Endothelial cell of umbilical vein (primary cell): ENCODE data around the gene CHGA. TPM values are rescaled to one million over a fixed set of nuclear protein-coding genes. Genes with fewer than 3 reads are reported as not detected.

Experiments
- BruUV-seq: library from RNA; stranded (reverse); fragments of 400-500 nt; replicated peaks from 2 replicates; lab custom pipeline; 2021; lab: Mats Ljungman, UMichigan
- CTCF ChIA-PET: fragments of 300-600, 350-600 bp; sonication (Branson Sonifier 250); formaldehyde crosslinking; loops from one replicate; lab custom pipeline; 2021; ENCODE audit warnings: antibody characterized with exemption, inconsistent platforms; lab: Charles Lee
- POLR2A ChIA-PET: fragments of 300-600, 350-600 bp; sonication (Branson Sonifier 250); formaldehyde crosslinking; loops from one replicate; lab custom pipeline; 2021; ENCODE audit warnings: antibody characterized with exemption, inconsistent platforms; lab: Charles Lee
- DNase-seq: peaks from one replicate; pipeline ENCODE4 v3.0.0-alpha.2; 2011; ENCODE audit warnings: low read depth, low spot score
- FAIRE-seq: peaks from 2 replicates; lab custom pipeline; 2011; peaks lifted over from hg19 to GRCh38; lab: Jason Lieb, UNC
- H2AFZ ChIP-seq: 2 replicates; pipeline ENCODE4 v1.6.0; 2012; ENCODE audit warnings: low read depth, low read length, control low read depth, inconsistent platforms
- H3K27ac ChIP-seq: 2 replicates; pipeline ENCODE4 v1.5.1; 2011; ENCODE audit warnings: low read depth, mild to moderate bottlenecking, control low read depth, low read length, moderate library complexity; ENCODE audit not compliant: insufficient read depth
- H3K27me3 ChIP-seq, 2 experiments: 2 replicates each; pipeline versions ENCODE4 v1.6.0 to v1.6.1; 2011; ENCODE audit warnings: low read length in 2 of 2, mixed read lengths in 1 of 2; ENCODE audit not compliant: control insufficient read depth in 2 of 2, insufficient read depth in 2 of 2
- H3K36me3 ChIP-seq, 2 experiments: 2 replicates in 1 of 2; 3 replicates in 1 of 2; pipeline ENCODE4 v1.5.1; 2011; ENCODE audit warnings: low read length in 2 of 2, mild to moderate bottlenecking in 1 of 2, moderate library complexity in 1 of 2; ENCODE audit not compliant: control insufficient read depth in 2 of 2, insufficient read depth in 2 of 2; ENCODE audit errors: extremely low read depth in 1 of 2
- H3K4me1 ChIP-seq: 3 replicates; pipeline ENCODE4 v1.5.1; 2011; ENCODE audit warnings: mild to moderate bottlenecking, low read length; ENCODE audit not compliant: control insufficient read depth, insufficient read depth; ENCODE audit errors: extremely low read depth
- H3K4me2 ChIP-seq: 2 replicates; pipeline ENCODE4 v1.6.1; 2011; ENCODE audit warnings: low read length, control low read depth, mixed read lengths; ENCODE audit not compliant: insufficient read depth
- H3K4me3 ChIP-seq, 3 experiments: fragments of 200-600 bp in 1 of 3; sonication (generic), shearing (Covaris generic) in 1 of 3; replicated peaks in 1 of 3; 2 replicates each; pipeline ENCODE4 v1.5.1; 2011 to 2016; ENCODE audit warnings: control low read depth in 3 of 3, low read length in 3 of 3, mild to moderate bottlenecking in 2 of 3, inconsistent platforms in 1 of 3, low read depth in 1 of 3, moderate library complexity in 1 of 3; ENCODE audit not compliant: insufficient read depth in 1 of 3
- H3K79me2 ChIP-seq: 2 replicates; pipeline ENCODE4 v1.6.0; 2012; ENCODE audit warnings: low read length, inconsistent platforms; ENCODE audit not compliant: control insufficient read depth, insufficient read depth
- H3K9ac ChIP-seq: replicated peaks from 2 replicates; pipeline ENCODE3; 2011; ENCODE audit warnings: low read length, control low read depth; ENCODE audit not compliant: insufficient read depth; ENCODE audit errors: extremely low read depth
- H3K9me1 ChIP-seq: replicated peaks from 3 replicates; pipeline ENCODE4 v1.6.0; 2011; ENCODE audit warnings: mild to moderate bottlenecking, low read length; ENCODE audit not compliant: control insufficient read depth, insufficient read depth; ENCODE audit errors: extremely low read depth
- H3K9me3 ChIP-seq: replicated peaks from 2 replicates; pipeline ENCODE4 v1.5.1; 2012; ENCODE audit warnings: low read length, inconsistent platforms; ENCODE audit not compliant: control insufficient read depth, insufficient read depth
- H4K20me1 ChIP-seq: replicated peaks from 2 replicates; pipeline ENCODE3; 2011; ENCODE audit warnings: mild to moderate bottlenecking, low read length; ENCODE audit not compliant: control insufficient read depth, insufficient read depth; ENCODE audit errors: extremely low read depth
- EZH2 ChIP-seq: IDR thresholded peaks from 2 replicates; pipeline ENCODE4 v1.6.1; 2012; ENCODE audit warnings: borderline replicate concordance, low read depth, mild to moderate bottlenecking, moderate library complexity, low read length, inconsistent platforms; ENCODE audit not compliant: severe bottlenecking
- MAX ChIP-seq: IDR thresholded peaks from 2 replicates; pipeline ENCODE4 v1.6.1; 2011; ENCODE audit not compliant: insufficient read depth, insufficient read length
- MYC ChIP-seq: IDR thresholded peaks from one replicate; pipeline ENCODE4 v1.6.1; 2011; ENCODE audit warnings: mild to moderate bottlenecking, low read depth, low read length
- POLR2A ChIP-seq: IDR thresholded peaks from 2 replicates; pipeline ENCODE4 v1.6.1; 2012; ENCODE audit warnings: low read depth, mild to moderate bottlenecking, control low read depth, low read length
- POLR2AphosphoS5 ChIP-seq: IDR thresholded peaks from 2 replicates; pipeline ENCODE4 v1.6.1; 2012; ENCODE audit warnings: low read depth, mild to moderate bottlenecking, control low read depth, low read length, moderate library complexity; ENCODE audit not compliant: insufficient read depth
- dilution Hi-C: fragments of 300-500 bp; cut with MboI; formaldehyde crosslinking; loops from one replicate; pipeline ENCODE4 v1.15.0; 2019; ENCODE audit warnings: low sequenced_read_pairs; ENCODE audit not compliant: extremely low pct_ligation_motif_present
- intact Hi-C: fragments of 100-400 bp; cut with micrococcal nuclease; formaldehyde crosslinking; loops from one replicate; pipeline ENCODE4 v1.10.0; 2022
- polyA plus RNA-seq, 4 experiments: library from polyadenylated mRNA; depleted of rRNA in 3 of 4; stranded (reverse) in 3 of 4; unstranded in 1 of 4; fragments of >200 nt; gene quantifications; 2 replicates each; pipeline versions ENCODE4 v1.2.1 to v1.2.3, GENCODE V29; 2011 to 2012; ENCODE audit warnings: missing spikeins in 1 of 4
- total RNA-seq: library from RNA; stranded (reverse); gene quantifications from 2 replicates; pipeline ENCODE4 v1.2.3, GENCODE V29; 2021

The CHGA gene
- total and polyA plus RNA-seq, 2 donors (not counting 3 experiments of a cell fraction or from before 2014, with no cell fraction given), result not detected

DNA sequence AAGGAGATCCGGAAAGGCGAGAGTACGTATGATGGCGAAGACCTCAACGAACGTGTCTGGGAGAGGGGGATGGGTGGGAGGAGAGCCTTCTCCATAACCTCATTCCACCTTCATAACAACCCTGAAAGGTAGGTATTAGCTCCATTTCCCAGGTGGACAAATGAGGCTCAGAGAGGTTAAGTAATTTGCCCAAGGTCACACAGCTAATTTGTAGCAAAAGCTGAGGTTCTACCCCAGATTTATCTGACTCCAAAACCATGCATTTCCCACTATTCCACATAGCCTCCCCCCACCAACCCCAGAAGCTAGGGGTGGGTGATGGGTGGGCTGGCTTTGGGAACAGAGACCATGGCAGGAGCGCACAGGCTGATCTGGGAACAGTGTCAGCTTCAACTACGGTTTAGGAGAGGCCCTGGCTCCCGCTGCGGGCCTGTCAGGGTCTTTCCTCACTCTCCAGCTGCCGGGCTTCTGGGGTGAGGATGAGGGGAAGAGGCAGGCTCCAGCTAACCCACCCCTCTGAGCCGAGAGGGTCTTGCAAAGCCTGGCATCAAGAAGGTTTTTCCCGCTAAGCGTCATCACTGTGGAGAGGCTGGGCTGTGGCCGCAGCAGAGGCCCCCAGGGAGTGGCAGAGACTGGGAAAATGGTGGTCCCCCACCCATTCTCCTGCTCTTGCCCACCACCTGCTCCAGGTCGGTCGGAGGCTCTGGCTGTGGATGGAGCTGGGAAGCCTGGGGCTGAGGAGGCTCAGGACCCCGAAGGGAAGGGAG, 8.9 kb downstream of the CHGA start:
- H3K9me3 ChIP-seq, result no peaks in the 10 kb centered on the region
- H3K79me2 ChIP-seq, result no peaks in the 10 kb centered on the region
- no peak for DNase-seq
- intact Hi-C loops (no loop called here), dilution Hi-C loops (no loop called here)
- no peak overlapping the region for H3K9ac ChIP-seq
- H3K36me3 ChIP-seq, result no peaks in the 10 kb centered on the region
- H3K9me1 ChIP-seq, result no peaks in the 10 kb centered on the region
- no peak for TF ChIP-seq POLR2AphosphoS5
- no peak for TF ChIP-seq POLR2A
- no peak for TF ChIP-seq MYC
- FAIRE-seq, result no peak
- no peak overlapping the region for H3K4me3 ChIP-seq
- ChIA-PET CTCF (interaction anchor here (1.8 kb wide), 1 partner anchor 200 kb away, joined by 5 read pairs; no protein-coding TSS in a partner anchor), POLR2A (no interaction called here)
- no peaks in the 10 kb centered on the region for H4K20me1 ChIP-seq
- no peak overlapping the region for H3K27ac ChIP-seq
- BruUV-seq, result no TSS peak
- no peak overlapping the region for H2AFZ ChIP-seq
- H3K27me3 ChIP-seq, result no peaks in the 10 kb centered on the region
- H3K4me2 ChIP-seq, result no peak overlapping the region
- H3K4me1 ChIP-seq, result no peaks in the 10 kb centered on the region

GRCh38 chr14:92932448-92933395, 9.8 kb downstream of the CHGA start:
- Histone ChIP-seq H3K4me2 (no peak overlapping the region), H3K27me3 (no peaks in the 10 kb centered on the region), H3K79me2 (no peaks in the 10 kb centered on the region), H4K20me1 (no peaks in the 10 kb centered on the region), H3K9me3 (no peaks in the 10 kb centered on the region), H3K9ac (no peak overlapping the region), H3K27ac (no peak overlapping the region), H3K4me3 (no peak overlapping the region), H2AFZ (no peak overlapping the region), H3K36me3 (no peaks in the 10 kb centered on the region), H3K4me1 (no peaks in the 10 kb centered on the region), H3K9me1 (no peaks in the 10 kb centered on the region)
- no peak for TF ChIP-seq EZH2
- TF ChIP-seq POLR2A, result no peak
- no peak for TF ChIP-seq MYC
- no peak for TF ChIP-seq MAX
- no peak for TF ChIP-seq POLR2AphosphoS5
- ChIA-PET CTCF (interaction anchor here (1.8 kb wide), 1 partner anchor 199 kb away, joined by 5 read pairs; no protein-coding TSS in a partner anchor), POLR2A (no interaction called here)
- DNase-seq, result no peak
- no peak for FAIRE-seq
- intact Hi-C loops, result no loop called here
- dilution Hi-C loops, result no loop called here
- no TSS peak for BruUV-seq
